ENCODE results near the gene APH1B. TPM values are rescaled to one million over a fixed set of nuclear protein-coding genes. Genes with fewer than 3 reads are reported as not detected.
"Not testable (repeated sequence)": the region's sequence is repeated elsewhere in the genome, so short reads cannot be mapped to it uniquely, and the experiment has no call there.

APH1B gene
- total and polyA plus RNA-seq, 4 donors, result 2.0 to 10.6 (median 4.6) TPM

DNA sequence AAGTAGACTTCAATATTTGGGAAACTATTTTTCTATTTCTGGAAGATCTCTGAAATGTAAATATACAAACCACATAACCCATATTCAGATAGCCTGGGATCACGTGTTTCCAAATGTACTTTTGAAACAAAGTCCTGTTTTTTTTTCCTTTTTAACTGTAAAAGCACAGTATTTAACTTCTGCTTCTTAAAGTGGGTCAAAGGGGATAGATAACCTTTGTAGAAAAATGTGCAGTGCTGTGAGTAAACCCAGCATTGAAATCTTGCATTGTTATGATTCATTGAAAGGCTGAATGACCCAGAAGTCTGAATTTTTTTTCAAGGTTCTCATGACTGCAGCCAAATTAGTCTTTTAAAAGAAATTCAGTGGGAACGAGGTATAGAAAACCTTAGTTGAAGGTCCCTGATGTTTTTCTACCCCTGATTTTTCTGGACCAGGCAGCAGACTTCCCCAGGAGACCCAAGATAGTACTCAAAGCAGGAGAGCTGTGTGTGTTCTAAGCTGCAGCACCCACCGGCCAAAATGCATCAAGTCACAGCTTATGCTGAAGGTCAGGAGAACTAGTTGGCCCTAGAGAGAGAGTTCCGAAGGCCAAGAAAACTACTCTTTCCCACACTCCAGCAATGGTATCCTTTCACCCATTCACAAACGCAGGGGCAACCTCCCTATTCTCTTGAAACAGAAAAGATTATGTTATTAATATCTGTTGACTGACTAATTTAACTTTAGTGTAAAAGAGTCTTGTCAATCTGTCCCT is 43.6 kb upstream of the APH1B start:
- peak overlapping the region in 1 of 2 donors; percentile 27 for H3K9ac ChIP-seq (ENCODE audit: low read depth in 1 of 2, low read length in 2 of 2)

DNA sequence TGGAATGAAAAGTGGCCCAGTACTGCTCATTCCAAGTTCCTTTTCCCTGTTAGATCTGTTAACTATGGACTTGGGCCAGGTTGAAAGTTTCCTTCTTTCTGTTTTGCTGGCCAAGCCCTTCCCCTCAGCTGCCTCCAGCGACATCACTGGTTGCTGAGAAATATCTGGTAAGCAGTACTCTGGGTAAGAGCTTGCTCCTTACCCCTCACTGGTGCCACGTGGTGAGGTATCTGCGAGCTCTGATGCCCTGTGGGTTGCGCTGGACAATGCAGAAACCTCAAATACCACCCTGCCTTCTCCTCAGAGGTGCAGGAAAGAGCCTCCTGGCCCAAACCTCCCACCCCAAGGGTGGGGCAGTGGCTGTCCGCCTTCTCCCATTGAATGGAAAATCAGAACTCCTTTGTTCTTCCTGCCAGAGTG is 42.9 kb upstream of the APH1B start:
- H3K27ac ChIP-seq (ENCODE audit: low read depth in 1 of 2, low read length in 2 of 2), result peak overlapping the region; percentile 47 to 67
- 73% methylated on average over 5 of the region's 5 CpGs for WGBS
- H3K9ac ChIP-seq (ENCODE audit: low read depth in 1 of 2, low read length in 2 of 2), result no peak overlapping the region
- no peaks in the 10 kb centered on the region for H3K9me3 ChIP-seq (ENCODE audit: control insufficient read depth in 4 of 4, low read length in 3 of 4)
- peaks cover 7 to 15% (median 8%) of the 10 kb centered on the region in 4 donors for H3K4me1 ChIP-seq (ENCODE audit: control insufficient read depth in 4 of 4, insufficient read depth in 4 of 4, low read length in 3 of 4)
- TF ChIP-seq HNF4A (conservative IDR thresholded peaks at IDR 0.05) (peak in 1 of 2 donors; percentile 5), FOXA1 (IDR thresholded peaks at IDR 0.05) (no peak), GABPA (IDR thresholded peaks at IDR 0.05 in 1 of 2, conservative IDR thresholded peaks at IDR 0.05 in 1 of 2) (no peak), EGR1 (IDR thresholded peaks at IDR 0.05; ENCODE audit: low read depth in 2 of 2) (no peak)
- no peak overlapping the region for H3K4me3 ChIP-seq (ENCODE audit: low read depth in 1 of 3, low read length in 3 of 3)
- H3K27me3 ChIP-seq (ENCODE audit: control insufficient read depth in 4 of 4, insufficient read depth in 4 of 4, low read length in 3 of 4), result no peaks in the 10 kb centered on the region
- no peaks in the 10 kb centered on the region for H3K36me3 ChIP-seq (ENCODE audit: control insufficient read depth in 4 of 4, insufficient read depth in 3 of 4, low read depth in 1 of 4, low read length in 3 of 4)
- no peak for DNase-seq (ENCODE audit: low spot score)

More for the DNA sequence above, 43.6 kb upstream of the APH1B start:
- no peak overlapping the region for H3K4me3 ChIP-seq (ENCODE audit: low read depth in 1 of 3, low read length in 3 of 3)
- H3K9me3 ChIP-seq (ENCODE audit: control insufficient read depth in 4 of 4, low read length in 3 of 4), result no peaks in the 10 kb centered on the region
- no peak for DNase-seq (ENCODE audit: low spot score)
- WGBS, result 53% methylated on average over 5 of the region's 5 CpGs
- H3K27me3 ChIP-seq (ENCODE audit: control insufficient read depth in 4 of 4, insufficient read depth in 4 of 4, low read length in 3 of 4), result no peaks in the 10 kb centered on the region
- H3K4me1 ChIP-seq (ENCODE audit: control insufficient read depth in 4 of 4, insufficient read depth in 4 of 4, low read length in 3 of 4), result peaks cover 7 to 15% (median 8%) of the 10 kb centered on the region in 4 donors
- H3K27ac ChIP-seq (ENCODE audit: low read depth in 1 of 2, low read length in 2 of 2), result peak overlapping the region; percentile 47 to 67
- TF ChIP-seq, protein P1, sequence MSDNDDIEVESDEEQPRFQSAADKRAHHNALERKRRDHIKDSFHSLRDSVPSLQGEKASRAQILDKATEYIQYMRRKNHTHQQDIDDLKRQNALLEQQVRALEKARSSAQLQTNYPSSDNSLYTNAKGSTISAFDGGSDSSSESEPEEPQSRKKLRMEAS (IDR thresholded peaks at IDR 0.05), result no peak
- TF ChIP-seq RAD21 (IDR thresholded peaks at IDR 0.05), result no peak
- TF ChIP-seq HNF4A (conservative IDR thresholded peaks at IDR 0.05), result no peak
- peak in 1 of 2 donors; percentile 13 for TF ChIP-seq RXRA (IDR thresholded peaks at IDR 0.05)
- no peaks in the 10 kb centered on the region for H3K36me3 ChIP-seq (ENCODE audit: control insufficient read depth in 4 of 4, insufficient read depth in 3 of 4, low read depth in 1 of 4, low read length in 3 of 4)

DNA sequence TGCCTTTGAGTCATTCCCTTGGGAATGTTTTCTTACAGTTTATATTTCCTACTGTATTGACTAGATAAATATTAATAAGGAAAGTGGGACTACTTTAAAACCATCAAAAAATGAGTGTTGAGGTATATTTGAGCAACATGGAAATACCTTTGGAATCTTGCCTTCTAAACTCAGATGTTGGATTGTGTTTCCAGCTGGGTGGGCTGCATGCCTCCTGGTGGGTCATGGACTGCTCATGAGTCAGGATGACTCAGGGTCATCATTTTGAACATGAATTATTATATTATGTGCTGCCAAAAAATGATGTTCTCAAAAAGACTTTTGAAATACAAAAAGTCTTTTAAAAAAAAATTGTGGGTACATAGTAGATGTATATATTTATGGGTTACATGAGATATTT is 41.1 kb upstream of the APH1B start:
- Histone ChIP-seq H3K4me3 (ENCODE audit: low read depth in 1 of 3, low read length in 3 of 3) (no peak overlapping the region), H3K9ac (ENCODE audit: low read depth in 1 of 2, low read length in 2 of 2) (no peak overlapping the region), H3K27ac (ENCODE audit: low read depth in 1 of 2, low read length in 2 of 2) (no peak overlapping the region), H3K36me3 (ENCODE audit: control insufficient read depth in 4 of 4, insufficient read depth in 3 of 4, low read depth in 1 of 4, low read length in 3 of 4) (no peaks in the 10 kb centered on the region), H3K4me1 (ENCODE audit: control insufficient read depth in 4 of 4, insufficient read depth in 4 of 4, low read length in 3 of 4) (peaks cover 7 to 15% (median 10%) of the 10 kb centered on the region in 4 donors), H3K9me3 (ENCODE audit: control insufficient read depth in 4 of 4, low read length in 3 of 4) (no peaks in the 10 kb centered on the region), H3K27me3 (ENCODE audit: control insufficient read depth in 4 of 4, insufficient read depth in 4 of 4, low read length in 3 of 4) (no peaks in the 10 kb centered on the region)
- TF ChIP-seq RAD21 (IDR thresholded peaks at IDR 0.05) (no peak), YY1 (IDR thresholded peaks at IDR 0.05) (no peak), TAF1 (conservative IDR thresholded peaks at IDR 0.05) (no peak), FOXA2 (IDR thresholded peaks at IDR 0.05) (no peak), HNF4A (conservative IDR thresholded peaks at IDR 0.05) (no peak), SP1 (IDR thresholded peaks at IDR 0.05) (no peak), RXRA (IDR thresholded peaks at IDR 0.05) (no peak), GABPA (IDR thresholded peaks at IDR 0.05 in 1 of 2, conservative IDR thresholded peaks at IDR 0.05 in 1 of 2) (no peak)
- TF ChIP-seq, protein P2, sequence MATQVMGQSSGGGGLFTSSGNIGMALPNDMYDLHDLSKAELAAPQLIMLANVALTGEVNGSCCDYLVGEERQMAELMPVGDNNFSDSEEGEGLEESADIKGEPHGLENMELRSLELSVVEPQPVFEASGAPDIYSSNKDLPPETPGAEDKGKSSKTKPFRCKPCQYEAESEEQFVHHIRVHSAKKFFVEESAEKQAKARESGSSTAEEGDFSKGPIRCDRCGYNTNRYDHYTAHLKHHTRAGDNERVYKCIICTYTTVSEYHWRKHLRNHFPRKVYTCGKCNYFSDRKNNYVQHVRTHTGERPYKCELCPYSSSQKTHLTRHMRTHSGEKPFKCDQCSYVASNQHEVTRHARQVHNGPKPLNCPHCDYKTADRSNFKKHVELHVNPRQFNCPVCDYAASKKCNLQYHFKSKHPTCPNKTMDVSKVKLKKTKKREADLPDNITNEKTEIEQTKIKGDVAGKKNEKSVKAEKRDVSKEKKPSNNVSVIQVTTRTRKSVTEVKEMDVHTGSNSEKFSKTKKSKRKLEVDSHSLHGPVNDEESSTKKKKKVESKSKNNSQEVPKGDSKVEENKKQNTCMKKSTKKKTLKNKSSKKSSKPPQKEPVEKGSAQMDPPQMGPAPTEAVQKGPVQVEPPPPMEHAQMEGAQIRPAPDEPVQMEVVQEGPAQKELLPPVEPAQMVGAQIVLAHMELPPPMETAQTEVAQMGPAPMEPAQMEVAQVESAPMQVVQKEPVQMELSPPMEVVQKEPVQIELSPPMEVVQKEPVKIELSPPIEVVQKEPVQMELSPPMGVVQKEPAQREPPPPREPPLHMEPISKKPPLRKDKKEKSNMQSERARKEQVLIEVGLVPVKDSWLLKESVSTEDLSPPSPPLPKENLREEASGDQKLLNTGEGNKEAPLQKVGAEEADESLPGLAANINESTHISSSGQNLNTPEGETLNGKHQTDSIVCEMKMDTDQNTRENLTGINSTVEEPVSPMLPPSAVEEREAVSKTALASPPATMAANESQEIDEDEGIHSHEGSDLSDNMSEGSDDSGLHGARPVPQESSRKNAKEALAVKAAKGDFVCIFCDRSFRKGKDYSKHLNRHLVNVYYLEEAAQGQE (IDR thresholded peaks at IDR 0.05), result no peak
- TF ChIP-seq, protein P1 (IDR thresholded peaks at IDR 0.05), result no peak
- TF ChIP-seq, protein P3, sequence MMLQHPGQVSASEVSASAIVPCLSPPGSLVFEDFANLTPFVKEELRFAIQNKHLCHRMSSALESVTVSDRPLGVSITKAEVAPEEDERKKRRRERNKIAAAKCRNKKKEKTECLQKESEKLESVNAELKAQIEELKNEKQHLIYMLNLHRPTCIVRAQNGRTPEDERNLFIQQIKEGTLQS (IDR thresholded peaks at IDR 0.05), result no peak
- no peak for DNase-seq (ENCODE audit: low spot score)

DNA sequence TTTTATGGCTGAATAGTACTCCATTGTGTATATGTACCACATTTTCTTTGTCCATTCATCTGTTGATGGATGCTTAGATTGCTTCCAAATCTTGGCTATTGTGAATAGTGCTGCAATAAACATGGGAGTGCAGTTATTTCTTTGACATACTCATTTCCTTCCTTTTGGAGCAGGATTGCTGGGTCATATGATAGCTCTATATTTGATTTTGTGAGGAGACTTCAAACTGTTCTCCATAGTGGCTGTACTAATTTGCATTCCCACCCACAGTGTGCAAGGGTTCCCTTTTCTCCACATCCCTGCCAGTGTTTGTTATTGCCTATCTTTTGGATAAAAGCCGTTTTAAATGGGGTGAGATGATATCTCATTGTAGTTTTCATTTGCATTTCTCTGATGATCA is 40.3 kb upstream of the APH1B start:
- H3K27me3 ChIP-seq (ENCODE audit: control insufficient read depth in 4 of 4, insufficient read depth in 4 of 4, low read length in 3 of 4); H3K4me3 ChIP-seq (ENCODE audit: low read depth in 1 of 3, low read length in 3 of 3); H3K27ac ChIP-seq (ENCODE audit: low read depth in 1 of 2, low read length in 2 of 2); H3K9ac ChIP-seq (ENCODE audit: low read depth in 1 of 2, low read length in 2 of 2); H3K9me3 ChIP-seq (ENCODE audit: control insufficient read depth in 4 of 4, low read length in 3 of 4); H3K36me3 ChIP-seq (ENCODE audit: control insufficient read depth in 4 of 4, insufficient read depth in 3 of 4, low read depth in 1 of 4, low read length in 3 of 4); DNase-seq (ENCODE audit: low spot score): not testable (repeated sequence)
- H3K4me1 ChIP-seq (ENCODE audit: control insufficient read depth in 4 of 4, insufficient read depth in 4 of 4, low read length in 3 of 4), result peaks cover 7 to 15% (median 10%) of the 10 kb centered on the region in 4 donors
- WGBS, result 72% methylated on average over 1 of the region's 1 CpG
